ENCODE data around the gene INSYN2B.

Gene INSYN2B

DNA sequence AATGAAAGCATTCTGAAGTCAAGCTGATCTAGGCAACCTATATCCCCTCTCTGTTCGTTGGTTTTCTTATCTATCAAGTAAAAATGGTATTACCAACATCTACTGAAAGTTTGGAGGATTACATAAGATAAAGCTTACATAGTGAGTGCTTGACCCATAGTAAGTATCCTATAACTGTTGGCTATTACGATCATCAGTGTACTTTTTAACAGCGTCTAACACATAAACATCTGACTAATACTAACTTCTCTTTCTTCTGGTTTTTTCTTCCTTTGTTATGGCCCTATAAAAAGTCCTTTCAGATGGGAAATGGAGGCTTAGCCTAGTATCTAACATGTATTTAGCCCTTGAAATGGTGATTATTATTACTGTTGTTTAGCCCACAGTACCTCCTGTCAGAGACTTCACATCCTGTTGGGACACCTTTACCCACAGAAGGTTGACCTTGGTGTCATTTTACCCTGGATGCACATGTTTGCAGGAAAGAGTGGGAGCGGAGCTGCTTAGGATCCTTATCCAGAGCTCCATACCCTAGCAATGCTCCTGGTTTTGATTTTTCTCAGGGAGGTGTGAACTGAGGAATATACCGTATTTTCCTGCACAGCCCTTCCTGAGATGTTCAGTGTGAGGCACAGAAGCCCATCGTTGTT lies 6.0 kb downstream of the INSYN2B start:
- TF ChIP-seq, protein P1, sequence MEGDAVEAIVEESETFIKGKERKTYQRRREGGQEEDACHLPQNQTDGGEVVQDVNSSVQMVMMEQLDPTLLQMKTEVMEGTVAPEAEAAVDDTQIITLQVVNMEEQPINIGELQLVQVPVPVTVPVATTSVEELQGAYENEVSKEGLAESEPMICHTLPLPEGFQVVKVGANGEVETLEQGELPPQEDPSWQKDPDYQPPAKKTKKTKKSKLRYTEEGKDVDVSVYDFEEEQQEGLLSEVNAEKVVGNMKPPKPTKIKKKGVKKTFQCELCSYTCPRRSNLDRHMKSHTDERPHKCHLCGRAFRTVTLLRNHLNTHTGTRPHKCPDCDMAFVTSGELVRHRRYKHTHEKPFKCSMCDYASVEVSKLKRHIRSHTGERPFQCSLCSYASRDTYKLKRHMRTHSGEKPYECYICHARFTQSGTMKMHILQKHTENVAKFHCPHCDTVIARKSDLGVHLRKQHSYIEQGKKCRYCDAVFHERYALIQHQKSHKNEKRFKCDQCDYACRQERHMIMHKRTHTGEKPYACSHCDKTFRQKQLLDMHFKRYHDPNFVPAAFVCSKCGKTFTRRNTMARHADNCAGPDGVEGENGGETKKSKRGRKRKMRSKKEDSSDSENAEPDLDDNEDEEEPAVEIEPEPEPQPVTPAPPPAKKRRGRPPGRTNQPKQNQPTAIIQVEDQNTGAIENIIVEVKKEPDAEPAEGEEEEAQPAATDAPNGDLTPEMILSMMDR (IDR thresholded peaks at IDR 0.05; ENCODE audit: insufficient read depth, missing control alignments): no peak
- no peak for FAIRE-seq
- no peak for DNase-seq (ENCODE audit: insufficient read length, low spot score)

GRCh38 chr5:169973056-169973455 lies 7.2 kb downstream of the INSYN2B start:
- no peak for FAIRE-seq
- TF ChIP-seq, protein P1 (IDR thresholded peaks at IDR 0.05; ENCODE audit: insufficient read depth, missing control alignments): no peak

DNA sequence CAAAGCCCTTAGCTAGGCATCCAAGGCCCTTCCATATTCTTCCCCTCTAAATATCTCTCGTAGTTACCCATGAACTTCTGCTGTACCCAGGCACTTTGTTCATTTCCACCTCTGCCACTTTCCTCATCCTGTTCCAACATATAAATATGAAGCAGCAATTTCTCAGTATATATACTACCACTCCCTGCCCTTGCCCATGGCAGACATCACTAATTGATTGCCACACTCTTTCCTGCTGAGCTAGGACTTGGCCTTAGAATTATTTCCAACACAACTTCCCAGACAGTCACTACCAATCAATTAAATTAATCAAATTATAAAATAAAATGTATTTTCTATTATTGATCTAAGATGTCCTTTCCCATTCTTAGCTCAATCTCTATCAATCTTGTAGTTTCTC lies 8.5 kb downstream of the INSYN2B start:
- FAIRE-seq (no peak), DNase-seq (ENCODE audit: insufficient read length, low spot score) (no peak)
- TF ChIP-seq, protein P1 (IDR thresholded peaks at IDR 0.05; ENCODE audit: insufficient read depth, missing control alignments): no peak

More at GRCh38 chr5:169973056-169973455, 7.2 kb downstream of the INSYN2B start:
- DNase-seq (ENCODE audit: insufficient read length, low spot score): no peak

GRCh38 chr5:169970911-169971765 lies 9.2 kb downstream of the INSYN2B start:
- FAIRE-seq: no peak
- DNase-seq (ENCODE audit: insufficient read length, low spot score): no peak
- TF ChIP-seq, protein P1 (IDR thresholded peaks at IDR 0.05; ENCODE audit: insufficient read depth, missing control alignments): no peak

- TF ChIP-seq, protein P1 (IDR thresholded peaks at IDR 0.05; ENCODE audit: insufficient read depth, missing control alignments): no peak
- FAIRE-seq: no peak
These were observed 10.0 kb downstream of the INSYN2B start for GRCh38 chr5:169970339-169970738.

GRCh38 chr5:169964246-169964645 lies 16.0 kb downstream of the INSYN2B start:
- TF ChIP-seq, protein P1 (IDR thresholded peaks at IDR 0.05; ENCODE audit: insufficient read depth, missing control alignments): no peak
- FAIRE-seq (no peak), DNase-seq (ENCODE audit: insufficient read length, low spot score) (no peak)

More at GRCh38 chr5:169970339-169970738, 10.0 kb downstream of the INSYN2B start:
- DNase-seq (ENCODE audit: insufficient read length, low spot score): no peak

DNA sequence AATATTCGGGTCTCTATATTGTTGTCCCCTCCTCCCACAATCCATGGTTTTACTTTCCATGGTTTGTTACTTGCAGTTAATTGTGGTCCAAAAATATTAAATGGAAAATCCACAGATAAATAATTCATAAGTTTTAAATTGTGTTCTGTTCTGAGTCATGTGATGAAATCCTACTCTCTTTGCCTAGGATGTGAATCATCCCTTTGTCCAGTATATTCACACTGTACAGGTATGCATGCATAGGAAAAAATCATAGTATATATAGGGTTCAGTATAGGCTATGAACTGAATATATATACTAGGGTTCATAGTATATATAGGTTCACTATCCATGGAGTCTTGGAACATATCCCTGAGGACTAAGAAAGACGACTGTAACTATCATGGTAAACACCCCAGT lies 19.6 kb downstream of the INSYN2B start:
- TF ChIP-seq, protein P1 (IDR thresholded peaks at IDR 0.05; ENCODE audit: insufficient read depth, missing control alignments): no peak
- no peak for DNase-seq (ENCODE audit: insufficient read length, low spot score)
- no peak for FAIRE-seq

Measured in D721Med (cell line).